A549 (cell line): ENCODE measurements around the gene SEC11A.
"Not testable (repeated sequence)": the region's sequence is repeated elsewhere in the genome, so short reads cannot be mapped to it uniquely, and the experiment has no call there.

Source experiments
- POLR2AphosphoS2 ChIP-seq: conservative IDR thresholded peaks from 2 replicates; pipeline ENCODE4 v1.6.1; 2012; ENCODE audit warnings: low read length, improper control_type of control experiment, inconsistent platforms
- TF ChIP-seq, protein P1 (sequence below): fragments of >200 bp; sonication (Bioruptor Twin); formaldehyde crosslinking; IDR thresholded peaks from 3 replicates; pipeline ENCODE4 v1.5.1; 2016

DNA sequence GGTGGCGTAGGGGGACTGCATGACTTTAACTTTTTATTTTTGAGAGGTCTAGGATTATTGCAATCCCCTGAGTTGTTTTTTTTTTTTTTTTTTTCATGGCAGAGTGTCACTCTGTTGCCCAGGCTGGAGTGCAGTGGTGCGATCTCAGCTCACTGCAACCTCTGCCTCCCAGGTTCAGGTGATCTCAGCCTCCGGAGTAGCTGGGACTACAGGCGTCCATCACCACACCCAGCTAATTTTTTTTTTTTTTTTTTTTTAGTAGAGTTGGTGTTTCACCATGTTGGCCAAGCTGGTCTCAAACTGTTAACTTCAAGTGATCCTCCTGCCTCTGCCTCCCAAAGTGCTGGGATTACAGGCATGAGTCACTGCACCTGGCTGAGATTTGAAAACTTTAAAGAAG, 39.0 kb upstream of the SEC11A start:
- TF ChIP-seq, protein P1, sequence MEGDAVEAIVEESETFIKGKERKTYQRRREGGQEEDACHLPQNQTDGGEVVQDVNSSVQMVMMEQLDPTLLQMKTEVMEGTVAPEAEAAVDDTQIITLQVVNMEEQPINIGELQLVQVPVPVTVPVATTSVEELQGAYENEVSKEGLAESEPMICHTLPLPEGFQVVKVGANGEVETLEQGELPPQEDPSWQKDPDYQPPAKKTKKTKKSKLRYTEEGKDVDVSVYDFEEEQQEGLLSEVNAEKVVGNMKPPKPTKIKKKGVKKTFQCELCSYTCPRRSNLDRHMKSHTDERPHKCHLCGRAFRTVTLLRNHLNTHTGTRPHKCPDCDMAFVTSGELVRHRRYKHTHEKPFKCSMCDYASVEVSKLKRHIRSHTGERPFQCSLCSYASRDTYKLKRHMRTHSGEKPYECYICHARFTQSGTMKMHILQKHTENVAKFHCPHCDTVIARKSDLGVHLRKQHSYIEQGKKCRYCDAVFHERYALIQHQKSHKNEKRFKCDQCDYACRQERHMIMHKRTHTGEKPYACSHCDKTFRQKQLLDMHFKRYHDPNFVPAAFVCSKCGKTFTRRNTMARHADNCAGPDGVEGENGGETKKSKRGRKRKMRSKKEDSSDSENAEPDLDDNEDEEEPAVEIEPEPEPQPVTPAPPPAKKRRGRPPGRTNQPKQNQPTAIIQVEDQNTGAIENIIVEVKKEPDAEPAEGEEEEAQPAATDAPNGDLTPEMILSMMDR = not testable (repeated sequence)
- TF ChIP-seq POLR2AphosphoS2 = not testable (repeated sequence)
